Colonic mucosa (tissue), 4 donors: Measurements from ENCODE around the gene DBX1. TPM values are rescaled to one million over a fixed set of nuclear protein-coding genes. Genes with fewer than 3 reads are reported as not detected.
"Not testable (repeated sequence)": the region's sequence is repeated elsewhere in the genome, so short reads cannot be mapped to it uniquely, and the experiment has no call there.

Experiments
- DNase-seq: peaks from one replicate; pipeline ENCODE4 v3.0.0-alpha.2; 2020
- H3K27ac ChIP-seq: fragments of 200-600 bp; one replicate; pipeline ENCODE4 v1.8.0; 2021
- H3K27me3 ChIP-seq: fragments of 200-600 bp; one replicate; pipeline ENCODE4 v1.8.0; 2021
- H3K36me3 ChIP-seq: fragments of 200-600 bp; one replicate; pipeline ENCODE4 v1.8.0; 2021
- H3K4me1 ChIP-seq: fragments of 200-600 bp; one replicate; pipeline ENCODE4 v1.8.0; 2021; ENCODE audit warnings: mild to moderate bottlenecking
- H3K4me3 ChIP-seq: fragments of 200-600 bp; one replicate; pipeline ENCODE4 v1.8.0; 2021
- H3K9ac ChIP-seq, 2 donors: one replicate each; pipeline ENCODE4 v1.7.0; 2013; ENCODE audit warnings: control low read depth in 2 of 2, low read depth in 2 of 2, low read length in 2 of 2
- H3K9me3 ChIP-seq: fragments of 200-600 bp; one replicate; pipeline ENCODE4 v1.8.0; 2021
- intact Hi-C: fragments of 100-400 bp; cut with DNase I; formaldehyde crosslinking; loops from one replicate; pipeline ENCODE4 v1.14.1; 2022
- total RNA-seq, 2 donors: library from RNA; stranded (reverse); fragmentation: NEBNext Ultra II Directional in 1 of 2; extraction: Animal tissue kit (Norgen Biotek cat#: 25700) in 1 of 2; gene quantifications; one replicate each; pipeline ENCODE4 v1.2.1, GENCODE V29; 2021
- TF ChIP-seq, protein P1 (sequence below): fragments of 200-600 bp; IDR thresholded peaks from one replicate; pipeline ENCODE4 v1.8.0; 2022; ENCODE audit warnings: antibody characterized with exemption, mild to moderate bottlenecking
- donor health status: healthy.
- donor health status: DM: no; HTN: no; CAD: no.
- donor health status: DM: no; HTN: no; CAD: no.

DBX1 gene
- total RNA-seq, 2 donors from 2014 or later = not detected

GRCh38 chr11:20203831-20204230 is 43.6 kb upstream of the DBX1 start:
- no peaks in the 10 kb centered on the region for H3K36me3 ChIP-seq
- H3K4me3 ChIP-seq = no peak overlapping the region
- TF ChIP-seq, protein P1, sequence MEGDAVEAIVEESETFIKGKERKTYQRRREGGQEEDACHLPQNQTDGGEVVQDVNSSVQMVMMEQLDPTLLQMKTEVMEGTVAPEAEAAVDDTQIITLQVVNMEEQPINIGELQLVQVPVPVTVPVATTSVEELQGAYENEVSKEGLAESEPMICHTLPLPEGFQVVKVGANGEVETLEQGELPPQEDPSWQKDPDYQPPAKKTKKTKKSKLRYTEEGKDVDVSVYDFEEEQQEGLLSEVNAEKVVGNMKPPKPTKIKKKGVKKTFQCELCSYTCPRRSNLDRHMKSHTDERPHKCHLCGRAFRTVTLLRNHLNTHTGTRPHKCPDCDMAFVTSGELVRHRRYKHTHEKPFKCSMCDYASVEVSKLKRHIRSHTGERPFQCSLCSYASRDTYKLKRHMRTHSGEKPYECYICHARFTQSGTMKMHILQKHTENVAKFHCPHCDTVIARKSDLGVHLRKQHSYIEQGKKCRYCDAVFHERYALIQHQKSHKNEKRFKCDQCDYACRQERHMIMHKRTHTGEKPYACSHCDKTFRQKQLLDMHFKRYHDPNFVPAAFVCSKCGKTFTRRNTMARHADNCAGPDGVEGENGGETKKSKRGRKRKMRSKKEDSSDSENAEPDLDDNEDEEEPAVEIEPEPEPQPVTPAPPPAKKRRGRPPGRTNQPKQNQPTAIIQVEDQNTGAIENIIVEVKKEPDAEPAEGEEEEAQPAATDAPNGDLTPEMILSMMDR = no peak
- H3K27me3 ChIP-seq = peaks cover 15% of the 10 kb centered on the region
- DNase-seq = no peak
- H3K9ac ChIP-seq = no peak overlapping the region
- H3K27ac ChIP-seq = no peak overlapping the region
- no peaks in the 10 kb centered on the region for H3K9me3 ChIP-seq
- intact Hi-C loops = no loop called here
- H3K4me1 ChIP-seq = no peaks in the 10 kb centered on the region

DNA sequence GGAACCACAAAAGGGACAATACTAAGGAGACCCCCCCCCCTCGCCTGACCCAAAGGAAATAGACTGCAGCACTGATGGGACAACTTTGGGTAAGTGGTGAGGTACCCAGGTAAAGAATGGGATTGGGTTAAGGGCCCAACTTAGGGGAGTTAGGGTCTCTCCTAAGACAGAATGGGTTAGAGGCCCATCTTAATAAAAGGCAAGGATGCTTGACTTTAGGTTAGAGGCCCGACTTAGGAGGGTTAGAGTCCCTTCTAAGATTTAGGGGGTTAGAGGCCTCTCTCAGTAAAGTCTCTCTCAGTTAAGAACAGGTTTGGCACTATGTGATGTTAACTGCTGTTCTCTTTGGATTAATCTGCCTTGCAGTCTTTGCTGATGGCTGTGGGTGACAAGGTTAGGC is 41.0 kb upstream of the DBX1 start:
- TF ChIP-seq, protein P1 = no peak
- Histone ChIP-seq H3K36me3 (no peaks in the 10 kb centered on the region), H3K9ac (no peak overlapping the region), H3K4me3 (no peak overlapping the region), H3K9me3 (no peaks in the 10 kb centered on the region), H3K27ac (no peak overlapping the region), H3K27me3 (no peaks in the 10 kb centered on the region), H3K4me1 (no peaks in the 10 kb centered on the region)
- intact Hi-C loops = no loop called here
- DNase-seq = no peak

GRCh38 chr11:20200331-20200955 is 40.2 kb upstream of the DBX1 start:
- intact Hi-C loops, H3K9me3 ChIP-seq, H3K4me3 ChIP-seq, H3K27me3 ChIP-seq, DNase-seq, H3K36me3 ChIP-seq, H3K27ac ChIP-seq, H3K9ac ChIP-seq, H3K4me1 ChIP-seq: not testable (repeated sequence)

DNA sequence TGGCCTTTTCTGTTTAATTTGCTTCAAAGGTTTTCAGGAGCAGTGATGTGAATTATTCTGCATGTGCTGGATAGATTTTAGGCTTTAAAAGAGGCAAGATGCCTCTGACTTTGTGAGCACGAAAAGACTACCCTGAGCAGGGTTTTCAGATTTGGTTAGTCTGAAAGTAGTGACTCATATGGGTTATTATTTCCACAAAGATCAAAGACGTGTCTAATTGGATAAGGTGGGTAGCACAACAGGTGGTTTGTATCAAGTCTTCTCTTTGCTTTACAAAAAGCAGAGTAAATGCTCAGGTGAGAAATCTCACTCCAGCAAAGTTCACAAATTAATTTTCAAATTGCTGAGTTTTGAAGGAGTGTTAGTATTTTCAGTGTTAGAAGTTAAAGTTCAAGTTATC is 37.6 kb upstream of the DBX1 start:
- Histone ChIP-seq H3K27me3 (no peaks in the 10 kb centered on the region), H3K9me3 (no peaks in the 10 kb centered on the region), H3K9ac (no peak overlapping the region), H3K27ac (no peak overlapping the region), H3K36me3 (no peaks in the 10 kb centered on the region), H3K4me3 (no peak overlapping the region), H3K4me1 (no peaks in the 10 kb centered on the region)
- intact Hi-C loops = no loop called here
- TF ChIP-seq, protein P1 = no peak
- no peak for DNase-seq

DNA sequence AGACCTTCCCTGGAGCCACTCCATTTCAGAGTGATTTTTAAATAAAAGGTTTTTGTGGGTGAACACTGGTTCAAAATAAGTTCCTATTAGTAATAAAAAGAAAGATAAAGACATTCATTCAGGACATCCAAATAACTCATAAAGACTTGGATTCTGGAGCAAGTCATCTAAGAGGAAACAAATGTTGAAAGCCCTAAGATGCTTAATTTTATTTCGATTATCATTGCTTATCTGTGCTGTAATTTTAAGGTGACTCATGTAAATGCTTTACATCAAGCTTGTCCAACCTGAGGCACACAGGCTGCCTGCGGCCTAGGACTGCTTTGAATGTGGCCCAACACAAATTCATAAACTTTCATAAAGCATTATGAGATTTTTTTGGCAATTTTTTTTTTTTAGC is 34.2 kb upstream of the DBX1 start:
- TF ChIP-seq, protein P1 = no peak
- no peak for DNase-seq
- no peaks in the 10 kb centered on the region for H3K36me3 ChIP-seq
- H3K4me3 ChIP-seq = no peak overlapping the region
- no peak overlapping the region for H3K27ac ChIP-seq
- H3K27me3 ChIP-seq = no peaks in the 10 kb centered on the region
- H3K4me1 ChIP-seq = no peaks in the 10 kb centered on the region
- intact Hi-C loops = no loop called here
- H3K9ac ChIP-seq = no peak overlapping the region
- H3K9me3 ChIP-seq = no peaks in the 10 kb centered on the region

DNA sequence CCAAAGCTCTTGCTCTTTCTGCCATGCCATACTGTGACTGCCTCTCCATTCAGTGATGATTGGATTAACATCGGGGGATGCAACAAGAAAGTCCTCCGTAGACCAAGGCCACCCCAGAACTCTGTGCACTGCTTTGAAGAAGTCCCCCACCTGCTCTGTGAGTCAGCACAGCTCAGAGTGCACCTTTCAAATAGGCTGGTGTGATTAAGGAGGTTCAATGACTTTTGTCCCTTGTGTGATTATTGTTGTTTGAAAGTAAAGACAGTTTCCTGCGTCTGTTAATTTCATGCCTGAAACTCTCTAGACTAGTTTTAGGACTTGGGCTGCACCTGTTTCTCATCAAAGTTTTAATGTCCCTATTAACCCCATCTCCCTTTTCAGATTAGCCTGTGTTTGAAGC is 33.0 kb upstream of the DBX1 start:
- Histone ChIP-seq H3K27me3 (no peaks in the 10 kb centered on the region), H3K4me1 (no peaks in the 10 kb centered on the region), H3K27ac (no peak overlapping the region), H3K36me3 (no peaks in the 10 kb centered on the region), H3K4me3 (no peak overlapping the region), H3K9me3 (no peaks in the 10 kb centered on the region), H3K9ac (no peak overlapping the region)
- TF ChIP-seq, protein P1 = no peak
- DNase-seq = no peak
- intact Hi-C loops = no loop called here
